Activated naive CD4-positive, alpha-beta T cell treated with anti-CD3 and anti-CD28 coated beads, Interleukin-2, amount 50 U/mL, for 72 hours (primary cell): ENCODE data around the gene TTC28. TPM values are rescaled to one million over a fixed set of nuclear protein-coding genes. Genes with fewer than 3 reads are reported as not detected.

Experiments used
- ATAC-seq, 2 donors: fragments of 150-1000 bp; cut with Tn5 transposase; 2 replicates each; pipeline ENCODE4 v1.10.0; 2021; ENCODE audit warnings: mild to moderate bottlenecking in 2 of 2, moderate library complexity in 2 of 2
- DNase-seq, 2 donors: peaks; one replicate each; pipeline ENCODE4 v3.0.0; 2021 to 2022; ENCODE audit warnings: low spot score in 2 of 2
- H3K27ac Mint-ChIP-seq, 2 donors: one replicate each; pipeline ENCODE4 v1.8.0; 2022; ENCODE audit warnings: mild to moderate bottlenecking in 2 of 2, mixed read lengths in 2 of 2
- H3K36me3 Mint-ChIP-seq, 2 donors: one replicate each; pipeline ENCODE4 v1.8.0; 2022; ENCODE audit warnings: mixed read lengths in 2 of 2
- H3K9me3 Mint-ChIP-seq, 2 donors: one replicate each; pipeline ENCODE4 v1.8.0; 2022; ENCODE audit warnings: mixed read lengths in 2 of 2
- total RNA-seq, 2 donors: library from RNA; stranded (reverse); gene quantifications; one replicate each; pipeline ENCODE4 v1.2.3, GENCODE V29; 2022

Gene TTC28
- total RNA-seq, 2 donors from 2014 or later = 0.66 to 8.5 TPM

- ATAC-seq (no peak), DNase-seq (no peak)
- H3K27ac Mint-ChIP-seq = no peak overlapping the region
- H3K9me3 Mint-ChIP-seq = no peaks in the 10 kb centered on the region
- H3K36me3 Mint-ChIP-seq = no peaks in the 10 kb centered on the region
Observed at GRCh38 chr22:28047740-28048139, 631.9 kb downstream of the TTC28 start.

- H3K36me3 Mint-ChIP-seq = no peaks in the 10 kb centered on the region
- DNase-seq (no peak), ATAC-seq (no peak)
- no peak overlapping the region for H3K27ac Mint-ChIP-seq
- H3K9me3 Mint-ChIP-seq = no peaks in the 10 kb centered on the region
Observed at GRCh38 chr22:28046100-28046499, 633.5 kb downstream of the TTC28 start.

DNA sequence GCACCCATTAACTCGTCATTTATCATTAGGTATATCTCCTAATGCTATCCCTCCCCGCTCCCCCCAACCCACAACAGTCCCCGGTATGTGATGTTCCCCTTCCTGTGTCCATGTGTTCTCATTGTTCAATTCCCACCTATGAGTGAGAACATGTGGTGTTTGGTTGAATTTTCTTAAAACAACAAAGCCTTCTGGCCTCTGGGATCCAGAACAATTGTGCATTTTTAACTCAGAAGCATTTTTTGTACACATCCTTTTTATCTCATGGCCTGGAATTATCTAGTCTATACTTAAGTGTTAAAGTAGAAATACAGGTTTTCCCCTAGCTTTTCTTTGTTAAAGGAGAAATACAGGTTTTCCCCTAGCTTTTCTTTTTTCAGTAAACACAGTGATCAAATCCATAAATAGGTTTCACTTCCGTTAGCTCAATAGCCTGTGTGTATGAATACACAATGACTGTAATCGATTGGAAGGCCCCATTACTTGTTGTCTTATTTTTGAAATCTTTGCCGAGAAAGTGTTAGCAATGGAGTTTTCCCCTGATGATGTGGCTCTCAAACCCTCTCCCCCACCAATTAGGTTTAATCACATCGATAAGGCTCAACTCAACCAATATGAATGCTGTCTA is 635.0 kb downstream of the TTC28 start:
- DNase-seq (no peak), ATAC-seq (no peak)
- peaks cover 0 to under 1% of the 10 kb centered on the region in 2 donors for H3K36me3 Mint-ChIP-seq
- peaks cover 0 to 4% of the 10 kb centered on the region in 2 donors for H3K9me3 Mint-ChIP-seq
- peak overlapping the region in 1 of 2 donors; percentile 62 for H3K27ac Mint-ChIP-seq

- ATAC-seq = no peak
- no peak for DNase-seq
- Mint-ChIP-seq H3K9me3 (peaks cover 0 to 4% of the 10 kb centered on the region in 2 donors), H3K36me3 (peaks cover 0 to 4% of the 10 kb centered on the region in 2 donors), H3K27ac (no peak overlapping the region)
Observed at GRCh38 chr22:28043266-28043665, 636.4 kb downstream of the TTC28 start.

GRCh38 chr22:28034760-28035401 is 644.8 kb downstream of the TTC28 start:
- no peak for DNase-seq
- H3K9me3 Mint-ChIP-seq = no peaks in the 10 kb centered on the region
- no peak for ATAC-seq
- no peak overlapping the region for H3K27ac Mint-ChIP-seq
- H3K36me3 Mint-ChIP-seq = peaks cover 0 to 4% of the 10 kb centered on the region in 2 donors

- no peak for ATAC-seq
- Mint-ChIP-seq H3K27ac (no peak overlapping the region), H3K9me3 (no peaks in the 10 kb centered on the region), H3K36me3 (no peaks in the 10 kb centered on the region)
- DNase-seq = no peak
Observed at GRCh38 chr22:28034145-28034759, 645.4 kb downstream of the TTC28 start.

GRCh38 chr22:28032861-28033260 is 646.8 kb downstream of the TTC28 start:
- no peaks in the 10 kb centered on the region for H3K36me3 Mint-ChIP-seq
- no peak for DNase-seq
- no peak for ATAC-seq
- H3K27ac Mint-ChIP-seq = no peak overlapping the region
- H3K9me3 Mint-ChIP-seq = no peaks in the 10 kb centered on the region

DNA sequence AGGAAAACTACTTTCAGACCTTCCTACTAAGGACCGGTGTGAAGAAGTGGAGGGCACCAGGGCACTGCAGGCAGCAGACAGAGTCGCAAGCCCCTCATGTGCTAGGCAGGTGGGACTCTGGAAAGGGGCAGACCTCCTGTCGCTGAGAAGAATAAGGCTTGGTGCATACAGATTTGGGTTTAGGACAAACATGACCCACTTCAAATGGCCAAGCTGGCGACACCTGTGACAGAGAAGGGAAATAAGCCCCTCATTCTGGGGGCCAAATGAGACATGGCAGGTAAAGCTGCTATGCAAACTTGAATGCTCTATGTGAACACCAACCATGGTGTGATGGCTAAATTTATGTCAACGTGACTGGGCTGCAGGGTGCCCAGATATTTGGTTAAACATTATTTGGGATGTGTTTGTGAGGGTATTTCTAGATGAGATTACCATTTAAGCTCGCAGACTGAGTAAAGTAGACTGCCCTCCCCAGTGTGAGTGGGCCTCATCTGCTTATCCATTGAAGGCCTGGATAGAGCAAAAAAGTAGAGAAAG is 648.2 kb downstream of the TTC28 start:
- no peaks in the 10 kb centered on the region for H3K36me3 Mint-ChIP-seq
- no peak overlapping the region for H3K27ac Mint-ChIP-seq
- ATAC-seq (no peak), DNase-seq (no peak)
- H3K9me3 Mint-ChIP-seq = no peaks in the 10 kb centered on the region

DNA sequence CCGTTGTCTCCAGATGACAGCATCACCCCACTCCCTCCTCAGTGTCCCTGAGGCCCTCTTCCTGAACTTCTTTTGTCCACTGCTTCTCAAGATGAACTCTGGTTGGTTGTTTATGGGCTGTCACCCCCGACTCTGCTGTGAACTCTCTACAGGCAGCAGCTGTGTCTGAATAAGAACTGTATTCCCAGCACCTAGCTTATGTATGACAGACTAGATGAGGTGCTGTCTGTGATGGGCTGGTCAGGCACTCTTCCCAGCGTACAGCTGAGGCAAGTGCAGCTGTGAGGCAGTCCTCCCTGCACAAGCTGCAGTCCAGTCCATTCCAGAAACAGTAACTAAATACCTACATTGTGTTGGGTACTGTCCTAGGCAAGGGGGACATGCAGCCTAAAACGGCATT is 649.2 kb downstream of the TTC28 start:
- DNase-seq (no peak), ATAC-seq (no peak)
- no peaks in the 10 kb centered on the region for H3K9me3 Mint-ChIP-seq
- H3K36me3 Mint-ChIP-seq = no peaks in the 10 kb centered on the region
- peak overlapping the region in 1 of 2 donors; percentile 24 for H3K27ac Mint-ChIP-seq

DNA sequence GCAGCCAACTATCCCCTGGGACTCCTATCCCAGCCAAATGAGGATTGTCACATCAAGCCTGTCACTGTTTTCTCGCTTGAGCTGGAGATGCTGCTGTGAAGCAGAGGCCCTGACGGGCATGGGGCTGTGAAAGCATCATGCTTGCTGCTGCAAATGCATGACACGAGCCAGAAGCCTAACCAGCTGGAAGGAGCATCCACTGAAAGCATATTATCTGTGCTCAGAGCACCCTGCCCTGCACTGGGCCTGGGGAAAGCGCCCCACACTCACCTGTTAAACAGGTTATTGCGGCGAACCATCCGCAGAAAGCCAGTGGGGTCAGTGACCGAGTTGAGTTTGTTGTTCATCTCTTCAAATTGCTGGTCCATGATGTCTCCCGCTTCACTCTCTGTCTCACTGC is 649.7 kb downstream of the TTC28 start:
- ATAC-seq (no peak), DNase-seq (no peak)
- H3K36me3 Mint-ChIP-seq = no peaks in the 10 kb centered on the region
- no peak overlapping the region for H3K27ac Mint-ChIP-seq
- no peaks in the 10 kb centered on the region for H3K9me3 Mint-ChIP-seq

DNA sequence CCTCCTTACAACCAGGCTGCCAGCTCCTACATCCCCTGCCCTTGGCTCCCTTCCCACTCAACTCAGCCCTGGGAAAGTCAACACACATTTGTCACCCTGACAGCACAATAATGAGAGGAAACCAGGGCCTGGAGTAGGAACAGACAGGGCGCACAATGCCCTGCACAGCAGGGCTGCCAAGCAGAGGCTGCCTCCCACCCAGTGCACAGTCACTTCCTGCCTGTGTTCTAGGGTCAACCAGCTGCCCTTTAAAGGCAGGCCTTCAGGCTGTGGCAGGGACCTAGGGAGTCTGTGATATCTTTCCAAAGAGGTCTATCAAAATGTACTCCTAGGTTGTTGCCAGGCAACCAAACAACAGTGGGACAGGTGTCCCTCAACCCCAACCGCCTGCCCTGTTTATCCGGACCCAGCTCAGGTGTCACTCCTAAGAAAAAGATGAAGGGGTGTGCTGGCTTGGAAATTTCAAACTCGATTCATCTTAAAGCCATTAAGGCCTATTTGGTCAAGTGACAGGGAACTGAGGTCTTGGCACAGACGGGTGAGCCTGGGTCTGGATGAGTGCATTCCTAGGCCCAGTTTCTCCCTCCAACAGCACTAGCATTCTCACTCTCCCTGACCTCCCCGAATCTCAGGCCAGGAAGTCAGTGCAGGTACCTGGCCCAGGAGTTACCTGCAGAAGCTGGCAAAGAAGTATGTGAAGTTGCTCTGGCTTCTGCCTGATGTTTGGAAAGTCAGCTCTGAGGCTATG is 650.3 kb downstream of the TTC28 start:
- no peaks in the 10 kb centered on the region for H3K9me3 Mint-ChIP-seq
- DNase-seq (no peak), ATAC-seq (no peak)
- no peaks in the 10 kb centered on the region for H3K36me3 Mint-ChIP-seq
- no peak overlapping the region for H3K27ac Mint-ChIP-seq

DNA sequence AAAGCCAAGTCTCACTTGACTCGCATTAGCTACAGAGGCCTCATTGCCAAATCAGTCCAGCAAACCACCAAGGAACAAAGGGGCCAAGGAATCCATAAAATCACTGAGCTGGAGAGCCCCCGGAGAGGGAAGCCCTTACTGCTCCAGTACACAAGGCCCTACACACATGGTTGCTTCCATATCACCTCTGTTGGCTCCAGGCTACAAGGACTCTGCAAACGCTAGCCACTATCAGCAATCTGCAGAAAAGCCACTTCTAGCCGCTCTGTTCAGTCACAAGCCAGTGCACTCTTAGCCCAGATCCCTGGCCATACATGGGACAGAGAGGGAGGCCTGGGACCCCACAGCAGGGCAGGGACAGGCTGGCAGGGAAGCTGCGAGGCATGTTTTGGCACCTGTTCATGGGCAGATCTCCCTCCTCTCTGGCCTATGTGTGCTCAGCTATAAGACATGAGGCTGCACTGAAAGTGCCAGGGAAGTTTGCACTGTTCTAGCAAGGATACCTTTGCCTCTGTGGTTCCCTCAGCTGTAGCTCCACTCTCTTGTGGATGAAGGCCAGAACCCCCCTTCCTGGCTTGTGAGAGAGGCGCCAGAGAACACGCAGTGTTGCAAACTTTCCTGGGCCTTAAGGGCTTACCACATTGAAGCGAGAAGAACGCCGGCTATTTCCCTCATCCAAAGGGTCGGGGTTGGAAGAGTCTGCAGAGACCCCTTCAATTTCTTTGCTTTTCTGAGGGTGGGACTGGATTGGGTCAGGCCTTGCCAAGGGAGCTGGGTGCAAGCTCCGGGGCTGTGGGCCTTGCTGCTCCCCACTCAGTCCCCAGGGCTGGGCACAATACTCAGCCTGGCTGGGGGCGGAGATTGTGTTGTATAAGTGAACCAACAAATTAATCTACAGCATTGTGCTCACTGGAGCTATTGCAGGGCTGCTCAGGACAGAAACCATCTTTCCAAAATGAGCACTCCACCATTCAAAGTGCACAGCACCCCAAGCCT is 651.9 kb downstream of the TTC28 start:
- no peaks in the 10 kb centered on the region for H3K36me3 Mint-ChIP-seq
- no peaks in the 10 kb centered on the region for H3K9me3 Mint-ChIP-seq
- DNase-seq (no peak), ATAC-seq (no peak)
- no peak overlapping the region for H3K27ac Mint-ChIP-seq

DNA sequence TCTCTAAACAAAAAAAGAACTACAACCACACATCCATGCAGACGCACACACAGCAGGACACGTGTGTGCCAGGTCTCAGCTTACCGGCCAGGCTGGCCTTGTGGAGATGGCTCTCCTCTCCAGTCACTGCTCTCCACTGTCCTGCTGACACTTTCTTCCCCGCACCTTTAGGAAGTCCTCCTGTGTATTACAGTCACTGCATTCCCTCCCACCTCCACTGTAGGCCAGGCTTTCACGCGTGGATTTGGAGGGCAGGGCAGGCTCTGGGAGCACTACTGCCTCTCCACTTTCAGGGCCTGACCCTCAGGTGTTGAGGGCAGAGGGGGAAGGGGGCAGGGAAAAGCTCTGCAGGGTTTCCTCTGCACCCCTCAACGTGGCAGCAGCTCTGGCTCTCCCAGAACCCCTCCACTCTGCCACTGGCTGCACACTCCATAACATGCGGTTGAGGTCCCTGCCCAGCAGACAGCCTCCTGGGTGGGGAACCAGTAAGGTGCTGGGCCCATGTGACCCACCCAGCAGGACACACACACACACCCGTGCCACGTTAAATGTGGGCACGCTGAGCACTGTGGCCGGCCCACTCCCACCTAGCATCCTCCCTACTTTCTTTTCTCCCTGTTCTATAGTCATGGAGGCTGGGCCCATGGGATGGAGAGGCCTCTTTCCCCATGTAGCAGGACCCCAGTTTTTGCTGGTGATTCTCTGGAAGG is 653.6 kb downstream of the TTC28 start:
- Mint-ChIP-seq H3K9me3 (no peaks in the 10 kb centered on the region), H3K36me3 (no peaks in the 10 kb centered on the region), H3K27ac (peak overlapping the region in 1 of 2 donors; percentile 2)
- DNase-seq (no peak), ATAC-seq (no peak)

DNA sequence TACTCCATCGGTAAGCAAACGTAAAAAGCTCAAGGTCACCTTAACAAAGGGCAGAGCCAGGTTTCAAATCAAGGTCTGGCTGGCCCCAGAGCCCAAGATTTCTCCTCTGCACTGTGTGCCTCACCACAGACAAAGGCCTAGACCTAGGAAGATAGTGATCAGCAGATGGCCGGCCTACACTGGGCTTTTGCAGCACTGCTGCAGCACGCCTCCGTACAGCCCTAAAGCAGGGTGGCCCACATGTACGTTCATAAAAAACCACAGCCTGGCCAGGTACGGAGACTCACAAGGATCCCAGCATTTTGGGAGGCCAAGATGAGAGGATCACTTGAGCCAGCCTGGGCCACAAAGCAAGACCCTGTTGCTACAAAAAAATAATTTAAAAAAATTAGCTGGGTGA is 654.3 kb downstream of the TTC28 start:
- H3K9me3 Mint-ChIP-seq = no peaks in the 10 kb centered on the region
- no peaks in the 10 kb centered on the region for H3K36me3 Mint-ChIP-seq
- DNase-seq (no peak), ATAC-seq (no peak)
- H3K27ac Mint-ChIP-seq = no peak overlapping the region

- ATAC-seq = no peak
Observed at GRCh38 chr22:28024422-28024888, 655.2 kb downstream of the TTC28 start.

More at GRCh38 chr22:28024422-28024888, 655.2 kb downstream of the TTC28 start:
- DNase-seq = no peak
- Mint-ChIP-seq H3K36me3 (no peaks in the 10 kb centered on the region), H3K9me3 (no peaks in the 10 kb centered on the region), H3K27ac (peak overlapping the region in 1 of 2 donors; percentile 87)
